GM10248 (cell line): Measurements from ENCODE around the gene TSPAN2.

ENCODE experiments used
- CTCF ChIA-PET: fragments of 300-600 bp; sonication (Branson Sonifier 250); formaldehyde crosslinking; extraction: SDS; loops from one replicate; lab custom pipeline; 2021; ENCODE audit warnings: antibody characterized with exemption; lab: Yijun Ruan, JAX
- POLR2A ChIA-PET: fragments of 350-650 bp; sonication (Branson Sonifier 250); formaldehyde crosslinking; extraction: SDS; loops from one replicate; lab custom pipeline; 2020; ENCODE audit warnings: antibody characterized with exemption; lab: Yijun Ruan, JAX
- DNase-seq: peaks from one replicate; pipeline ENCODE4 v3.0.0; 2012; ENCODE audit errors: extremely low spot score
- TF ChIP-seq, protein P1 (sequence below): IDR thresholded peaks from 2 replicates; pipeline ENCODE4 v1.5.1; 2012; ENCODE audit warnings: mild to moderate bottlenecking, low read depth; ENCODE audit errors: extremely low read depth, missing control alignments, control extremely low read depth

The TSPAN2 gene

DNA sequence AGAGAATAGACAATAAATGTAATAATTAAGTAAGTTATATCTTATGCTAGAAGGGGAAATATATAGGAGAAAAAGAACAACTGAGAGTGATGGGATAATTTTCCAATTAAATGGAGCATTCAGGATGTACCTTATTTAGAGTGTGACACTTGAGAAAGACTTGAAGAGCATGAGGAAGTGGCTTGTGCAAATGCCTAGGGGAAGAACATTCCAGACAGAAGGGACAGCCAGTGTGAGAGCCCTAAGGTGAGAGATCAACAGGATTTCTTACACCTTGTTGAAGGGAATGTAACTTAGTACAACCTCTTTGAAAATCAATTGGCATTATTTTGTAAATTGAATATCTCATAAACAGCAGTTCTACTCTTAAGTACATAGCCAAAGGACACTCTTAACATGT, 28.8 kb upstream of the TSPAN2 start:
- CTCF ChIA-PET: interaction anchor here (1.3 kb wide), 1 partner anchor 11 kb away, joined by 3 read pairs; no protein-coding TSS in a partner anchor

DNA sequence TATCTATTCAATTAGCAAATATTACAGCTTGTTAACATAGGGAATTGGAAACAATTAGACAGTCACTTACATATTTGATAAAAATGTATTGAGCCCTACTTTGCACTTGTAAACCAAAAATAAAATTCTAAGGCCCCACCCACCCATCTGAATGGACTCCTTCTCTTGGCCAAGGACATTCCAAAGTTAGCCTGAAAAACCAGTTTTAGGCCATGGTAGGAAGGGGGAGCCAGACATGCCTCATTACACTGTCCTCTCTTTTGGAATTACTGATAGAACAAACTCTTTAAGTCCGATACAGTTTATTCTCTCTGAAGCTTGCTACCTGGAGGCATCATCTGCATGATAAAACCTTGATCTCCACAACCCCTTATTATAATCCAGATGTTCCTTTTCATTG, 28.0 kb upstream of the TSPAN2 start:
- POLR2A ChIA-PET: no interaction called here
- CTCF ChIA-PET: interaction anchor here (1.3 kb wide), 1 partner anchor 10 kb away, joined by 3 read pairs; no protein-coding TSS in a partner anchor
- TF ChIP-seq, protein P1, sequence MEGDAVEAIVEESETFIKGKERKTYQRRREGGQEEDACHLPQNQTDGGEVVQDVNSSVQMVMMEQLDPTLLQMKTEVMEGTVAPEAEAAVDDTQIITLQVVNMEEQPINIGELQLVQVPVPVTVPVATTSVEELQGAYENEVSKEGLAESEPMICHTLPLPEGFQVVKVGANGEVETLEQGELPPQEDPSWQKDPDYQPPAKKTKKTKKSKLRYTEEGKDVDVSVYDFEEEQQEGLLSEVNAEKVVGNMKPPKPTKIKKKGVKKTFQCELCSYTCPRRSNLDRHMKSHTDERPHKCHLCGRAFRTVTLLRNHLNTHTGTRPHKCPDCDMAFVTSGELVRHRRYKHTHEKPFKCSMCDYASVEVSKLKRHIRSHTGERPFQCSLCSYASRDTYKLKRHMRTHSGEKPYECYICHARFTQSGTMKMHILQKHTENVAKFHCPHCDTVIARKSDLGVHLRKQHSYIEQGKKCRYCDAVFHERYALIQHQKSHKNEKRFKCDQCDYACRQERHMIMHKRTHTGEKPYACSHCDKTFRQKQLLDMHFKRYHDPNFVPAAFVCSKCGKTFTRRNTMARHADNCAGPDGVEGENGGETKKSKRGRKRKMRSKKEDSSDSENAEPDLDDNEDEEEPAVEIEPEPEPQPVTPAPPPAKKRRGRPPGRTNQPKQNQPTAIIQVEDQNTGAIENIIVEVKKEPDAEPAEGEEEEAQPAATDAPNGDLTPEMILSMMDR: no peak
- no peak for DNase-seq

More for the DNA sequence above, 28.8 kb upstream of the TSPAN2 start:
- POLR2A ChIA-PET: no interaction called here
- TF ChIP-seq, protein P1: no peak
- DNase-seq: no peak

DNA sequence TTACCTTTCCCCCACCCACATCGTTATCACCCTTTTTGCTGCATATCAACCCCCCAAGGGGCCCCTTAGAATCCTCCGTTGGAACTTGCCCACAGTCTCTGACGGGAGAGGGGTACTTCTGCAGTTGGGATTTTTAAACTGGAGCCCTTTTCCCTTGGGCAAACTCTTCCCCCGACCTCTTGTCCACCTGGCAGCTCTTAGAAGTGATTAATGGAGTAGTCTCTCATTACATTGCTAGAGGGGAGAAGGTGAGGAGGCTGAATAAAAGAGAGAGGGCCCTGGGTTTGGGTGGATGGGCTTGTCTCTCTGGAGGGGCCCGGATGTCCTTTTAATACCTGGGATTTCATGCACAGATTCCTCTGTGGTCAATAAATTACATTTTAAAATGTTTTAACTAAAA, 27.2 kb upstream of the TSPAN2 start:
- CTCF ChIA-PET: interaction anchor here (1.2 to 1.5 kb wide), 2 partner anchors 9 to 140 kb away, joined by 3 read pairs; no protein-coding TSS in a partner anchor
- DNase-seq: no peak
- POLR2A ChIA-PET: no interaction called here
- TF ChIP-seq, protein P1: no peak

DNA sequence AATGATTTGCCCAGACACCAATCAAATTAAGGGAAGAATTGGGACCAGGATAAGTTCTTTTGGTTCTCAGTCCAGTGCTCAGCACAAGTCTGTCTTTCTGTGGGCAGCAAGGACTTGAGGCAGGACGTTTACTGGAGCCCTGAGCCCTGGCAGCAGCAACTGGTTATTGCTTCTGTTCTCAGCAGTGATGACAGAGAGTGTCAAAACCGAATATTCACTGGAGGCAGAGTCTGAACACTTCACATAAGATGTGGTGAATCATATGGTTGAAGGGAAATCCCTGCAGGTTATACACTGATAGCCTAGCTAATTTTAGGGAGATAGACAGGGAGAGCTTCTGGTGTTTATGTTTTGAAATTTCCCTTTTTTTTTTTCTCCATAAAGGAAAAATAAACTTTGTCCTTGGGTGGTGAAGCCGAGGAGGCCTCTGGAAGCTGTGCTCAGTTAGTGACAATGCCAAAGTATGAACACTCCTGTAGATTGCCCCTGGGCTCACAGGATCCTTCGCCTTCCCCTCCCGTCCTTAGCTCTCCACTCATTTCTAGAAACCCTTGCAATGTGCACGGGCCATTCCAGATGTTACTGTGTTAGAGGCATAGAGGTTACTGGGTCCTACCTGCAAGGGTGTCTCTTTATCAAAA, 26.3 kb upstream of the TSPAN2 start:
- TF ChIP-seq, protein P1: no peak
- ChIA-PET POLR2A (no interaction called here), CTCF (interaction anchor here (1.2 to 1.5 kb wide), 2 partner anchors 10 to 139 kb away, joined by 3 read pairs; no protein-coding TSS in a partner anchor)
- no peak for DNase-seq

DNA sequence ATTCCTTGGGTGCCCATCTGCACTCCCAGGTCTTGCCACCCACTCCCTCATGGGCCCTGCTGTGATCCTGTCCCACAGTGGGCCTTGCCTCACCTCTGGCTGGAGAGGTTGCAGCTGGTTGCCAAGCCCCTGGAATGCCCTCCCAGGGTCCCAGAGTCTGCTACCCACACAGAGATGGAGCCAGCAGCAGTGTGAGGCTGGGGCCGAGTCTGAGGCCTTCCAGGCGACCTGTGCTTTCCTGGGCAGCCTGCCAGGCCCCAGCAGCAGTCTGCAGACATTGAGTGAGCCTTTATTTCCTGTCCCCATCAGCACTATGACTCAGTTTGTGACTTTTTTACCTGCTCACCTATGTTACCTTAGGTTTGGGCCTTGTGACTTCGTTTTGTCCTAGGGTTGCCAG, 25.0 kb upstream of the TSPAN2 start:
- DNase-seq: no peak
- ChIA-PET POLR2A (no interaction called here), CTCF (interaction anchor here (1.4 to 4.5 kb wide), 11 partner anchors 10 to 137 kb away, joined by 4 to 48 read pairs (median 13); no protein-coding TSS in a partner anchor)
- TF ChIP-seq, protein P1: no peak

DNA sequence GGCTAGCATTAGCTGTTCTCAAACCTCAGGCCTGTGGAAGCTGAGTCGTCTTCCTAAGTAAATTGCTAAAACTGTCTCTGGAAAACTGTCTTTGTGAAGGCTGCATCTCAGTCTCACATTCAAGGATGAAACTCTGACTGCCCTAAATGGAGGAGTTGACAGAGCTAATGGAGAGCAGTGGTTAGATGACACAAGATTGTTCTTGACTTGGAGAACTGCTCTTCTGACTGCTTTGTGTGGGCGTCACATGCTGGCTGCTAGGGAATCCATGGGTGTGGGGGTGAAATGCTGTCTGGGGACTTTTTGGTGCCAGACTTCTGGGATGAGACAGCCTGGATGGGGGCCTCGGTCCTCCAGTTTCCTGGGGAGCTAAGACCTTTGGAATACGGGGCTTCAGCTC, 24.5 kb upstream of the TSPAN2 start:
- DNase-seq: no peak
- TF ChIP-seq, protein P1: no peak
- ChIA-PET CTCF (interaction anchor here (1.2 to 4.5 kb wide), 16 partner anchors 9 to 137 kb away, joined by 3 to 48 read pairs (median 11); no protein-coding TSS in a partner anchor), POLR2A (no interaction called here)
